ENCODE data around the gene KRT31. TPM values are rescaled to one million over a fixed set of nuclear protein-coding genes. Genes with fewer than 3 reads are reported as not detected.

KRT31 gene
- total RNA-seq, 6 experiments from 2014 or later: 0.09 to 0.14 TPM; not detected in 4

GRCh38 chr17:41377546-41377945, 19.9 kb downstream of the KRT31 start:
- Mint-ChIP-seq H3K27ac (peak overlapping the region; percentile 91), H3K27me3 (ENCODE audit: insufficient read depth) (no peaks in the 10 kb centered on the region; the same call in 1 of the 2 replicates), H3K9me3 (peaks cover 6% of the 10 kb centered on the region; the same call in 1 of the 2 replicates), H3K36me3 (ENCODE audit: low read depth) (peaks cover 24% of the 10 kb centered on the region), H3K4me3 (peak overlapping the region; percentile 53; the same call in 1 of the 2 replicates), H3K4me1 (ENCODE audit: low read depth) (peaks cover 64% of the 10 kb centered on the region)
- no peak for TF ChIP-seq CTCF (IDR thresholded peaks at IDR 0.05)
- peak; percentile 25 for DNase-seq

GRCh38 chr17:41369713-41370112, 27.7 kb downstream of the KRT31 start, which contains the start of gene KRT33B:
KRT33B (minus strand) TSS chr17:41369813; CDS start chr17:41369750, 63 bp downstream.
- H3K4me3 Mint-ChIP-seq: no peak within 1 kb of the TSS
- peak within 1 kb of the TSS; percentile 75 for H3K27ac Mint-ChIP-seq
- H3K36me3 Mint-ChIP-seq (ENCODE audit: low read depth): peaks cover 7% of the 10 kb centered on the region; the same call in 1 of the 2 replicates
- DNase-seq: no peak
- H3K27me3 Mint-ChIP-seq (ENCODE audit: insufficient read depth): no peaks in the 10 kb centered on the region; the same call in 1 of the 2 replicates
- H3K9me3 Mint-ChIP-seq: peaks cover 6% of the 10 kb centered on the region; the same call in 1 of the 2 replicates
- H3K4me1 Mint-ChIP-seq (ENCODE audit: low read depth): peaks cover 42% of the 10 kb centered on the region
- no peak for TF ChIP-seq CTCF (IDR thresholded peaks at IDR 0.05)

GRCh38 chr17:41369023-41369422, 28.4 kb downstream of the KRT31 start:
- H3K9me3 Mint-ChIP-seq: no peaks in the 10 kb centered on the region
- TF ChIP-seq CTCF (IDR thresholded peaks at IDR 0.05): no peak
- no peak overlapping the region for H3K4me3 Mint-ChIP-seq
- H3K36me3 Mint-ChIP-seq (ENCODE audit: low read depth): peaks cover under 1% of the 10 kb centered on the region; the same call in 1 of the 2 replicates
- no peak overlapping the region for H3K27ac Mint-ChIP-seq
- H3K27me3 Mint-ChIP-seq (ENCODE audit: insufficient read depth): no peaks in the 10 kb centered on the region; the same call in 1 of the 2 replicates
- peaks cover 42% of the 10 kb centered on the region for H3K4me1 Mint-ChIP-seq (ENCODE audit: low read depth)
- DNase-seq: no peak

- H3K4me3 Mint-ChIP-seq: 0 out of 2 replicates have a peak overlapping the region, but pooled peaks have one; percentile 42
- peak; percentile 83 for DNase-seq
- H3K36me3 Mint-ChIP-seq (ENCODE audit: low read depth): peaks cover 6% of the 10 kb centered on the region; the same call in 1 of the 2 replicates
- no peaks in the 10 kb centered on the region; the same call in 1 of the 2 replicates for H3K27me3 Mint-ChIP-seq (ENCODE audit: insufficient read depth)
- H3K27ac Mint-ChIP-seq: peak overlapping the region; percentile 75
- TF ChIP-seq CTCF (IDR thresholded peaks at IDR 0.05): no peak
- no peaks in the 10 kb centered on the region for H3K9me3 Mint-ChIP-seq
- peaks cover 42% of the 10 kb centered on the region for H3K4me1 Mint-ChIP-seq (ENCODE audit: low read depth)
Measured at GRCh38 chr17:41367426-41368075, 29.9 kb downstream of the KRT31 start.

- no peak for TF ChIP-seq CTCF (IDR thresholded peaks at IDR 0.05)
- Mint-ChIP-seq H3K27me3 (ENCODE audit: insufficient read depth) (no peaks in the 10 kb centered on the region; the same call in 1 of the 2 replicates), H3K36me3 (ENCODE audit: low read depth) (peaks cover 6% of the 10 kb centered on the region; the same call in 1 of the 2 replicates), H3K27ac (no peak overlapping the region), H3K4me3 (no peak overlapping the region), H3K4me1 (ENCODE audit: low read depth) (peaks cover 49% of the 10 kb centered on the region), H3K9me3 (no peaks in the 10 kb centered on the region)
- DNase-seq: no peak
Measured at GRCh38 chr17:41366070-41366469, 31.3 kb downstream of the KRT31 start.

All from HFFc6 (cell line).